ENCODE measurements around the gene POLD1. TPM values are rescaled to one million over a fixed set of nuclear protein-coding genes. Genes with fewer than 3 reads are reported as not detected.

The POLD1 gene
- total and polyA plus RNA-seq, 2 of the 13 experiments (the other 11 are each of a cell fraction or from before 2014, with no cell fraction given) = 17.4 to 54.0 TPM

- TF ChIP-seq KIAA2018 (CRISPR knock-in tag; IDR thresholded peaks at IDR 0.05; ENCODE audit: borderline replicate concordance) = no peak
- TF ChIP-seq HDAC1 (CRISPR knock-in tag; IDR thresholded peaks at IDR 0.05) = no peak
- no peak for TF ChIP-seq FOXA3 (CRISPR knock-in tag; IDR thresholded peaks at IDR 0.05)
- no peak for TF ChIP-seq ETV6 (CRISPR knock-in tag; conservative IDR thresholded peaks at IDR 0.05)
- no peak for TF ChIP-seq MEF2D (CRISPR knock-in tag; IDR thresholded peaks at IDR 0.05)
- TF ChIP-seq E2F5 (CRISPR knock-in tag; conservative IDR thresholded peaks at IDR 0.05) = no peak
- no peak for TF ChIP-seq CSRNP1 (CRISPR knock-in tag; IDR thresholded peaks at IDR 0.05)
- TF ChIP-seq NFRKB (IDR thresholded peaks at IDR 0.05) = no peak
- TF ChIP-seq ZNF557 (CRISPR knock-in tag; IDR thresholded peaks at IDR 0.05) = no peak
- no peak for TF ChIP-seq TCF7L2 (IDR thresholded peaks at IDR 0.05; ENCODE audit: low read depth, low read length)
- no peak for TF ChIP-seq MXD4 (CRISPR knock-in tag; IDR thresholded peaks at IDR 0.05)
These were observed 35.5 kb downstream of the POLD1 start (continued) for GRCh38 chr19:50419580-50420035.

Data from HepG2 (cell line).